GM21360 (cell line): ENCODE results near the gene VPS37B.
A peak's percentile ranks its signal among the peaks of the same experiment; 100 is the strongest.
"Not testable (repeated sequence)": the region's sequence is repeated elsewhere in the genome, so short reads cannot be mapped to it uniquely, and the experiment has no call there.

Experiments
- ATAC-seq: cut with Tn5 transposase; IDR thresholded peaks from one replicate; pipeline ENCODE4 v1.9.1; 2021; ENCODE audit warnings: mild to moderate bottlenecking, moderate library complexity; ENCODE audit not compliant: unreplicated experiment

Gene VPS37B

GRCh38 chr12:122884860-122885259, 11.1 kb downstream of the VPS37B start:
- ATAC-seq, result no peak

GRCh38 chr12:122884091-122884826, 11.7 kb downstream of the VPS37B start:
- ATAC-seq, result no peak

DNA sequence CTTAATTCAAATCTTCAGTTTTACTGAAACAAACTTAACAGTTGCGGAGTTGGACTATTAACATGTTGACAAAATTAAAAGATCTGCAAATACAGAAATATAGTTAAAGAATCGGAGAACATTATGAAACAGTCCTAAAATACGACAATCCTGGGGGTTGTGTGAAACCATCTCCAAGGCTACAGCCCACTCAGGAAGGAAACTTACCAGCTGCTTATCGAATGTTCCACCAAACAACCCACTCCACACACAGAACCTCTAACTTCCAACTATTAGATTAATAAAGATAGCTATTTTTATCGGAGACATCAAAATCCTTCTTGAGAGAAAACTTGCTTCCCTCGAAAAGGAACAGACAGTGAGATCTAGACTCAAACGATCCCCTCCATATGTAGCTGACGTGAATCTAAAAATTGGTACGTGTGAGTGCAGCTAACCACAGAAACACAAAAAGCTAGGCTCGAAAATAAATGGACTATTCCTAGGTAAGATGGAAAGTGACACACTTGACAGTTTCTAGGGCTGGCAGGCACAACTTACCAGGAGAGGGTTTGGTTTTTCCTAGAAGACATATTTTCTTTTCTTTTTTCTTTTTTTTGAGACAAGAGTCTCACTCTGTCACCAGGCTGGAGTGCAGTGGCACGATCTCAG, 12.9 kb downstream of the VPS37B start:
- ATAC-seq, result no peak

GRCh38 chr12:122880668-122881067, 15.3 kb downstream of the VPS37B start:
- no peak for ATAC-seq

- no peak for ATAC-seq
Observed at GRCh38 chr12:122880155-122880667, 15.7 kb downstream of the VPS37B start.

DNA sequence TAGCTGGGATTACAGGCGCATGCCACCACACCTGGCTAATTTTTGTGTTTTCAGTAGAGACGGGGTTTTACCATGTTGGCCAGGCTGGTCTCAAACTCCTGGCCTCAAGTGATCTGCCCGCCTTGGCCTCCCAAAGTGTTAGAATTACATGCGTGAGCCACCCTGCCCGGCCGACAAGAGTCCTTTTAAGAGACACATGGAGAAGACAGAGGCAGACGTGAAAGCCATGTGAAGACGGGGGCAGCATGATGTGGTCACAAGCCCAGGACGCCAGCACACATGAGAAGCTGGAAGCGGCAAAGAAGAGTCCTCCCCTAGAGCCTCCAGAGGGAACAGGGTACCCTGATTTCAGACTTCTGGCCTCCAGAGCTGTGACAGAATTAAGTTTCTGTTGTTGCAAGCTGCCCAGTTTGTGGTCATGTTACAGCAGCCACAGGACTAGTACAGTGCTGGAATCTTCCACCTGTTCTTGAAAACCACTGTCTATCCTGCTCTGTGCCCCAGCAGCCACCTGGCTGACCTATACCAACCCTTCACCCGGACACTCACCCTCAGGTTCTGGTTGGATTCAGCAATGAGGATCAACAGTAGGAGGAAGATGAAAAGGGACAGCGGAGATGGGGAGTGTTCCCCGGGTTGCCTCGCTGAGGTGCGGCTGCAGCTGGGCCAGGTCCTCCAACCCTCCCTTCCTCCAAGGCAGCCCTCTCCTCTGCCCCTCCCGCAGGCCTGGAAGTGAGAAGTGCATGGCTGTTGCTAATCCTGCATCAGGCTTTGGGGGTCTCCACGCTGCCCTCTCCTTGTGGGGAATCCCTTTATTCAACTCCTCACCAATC, 16.9 kb downstream of the VPS37B start:
- ATAC-seq, result no peak

DNA sequence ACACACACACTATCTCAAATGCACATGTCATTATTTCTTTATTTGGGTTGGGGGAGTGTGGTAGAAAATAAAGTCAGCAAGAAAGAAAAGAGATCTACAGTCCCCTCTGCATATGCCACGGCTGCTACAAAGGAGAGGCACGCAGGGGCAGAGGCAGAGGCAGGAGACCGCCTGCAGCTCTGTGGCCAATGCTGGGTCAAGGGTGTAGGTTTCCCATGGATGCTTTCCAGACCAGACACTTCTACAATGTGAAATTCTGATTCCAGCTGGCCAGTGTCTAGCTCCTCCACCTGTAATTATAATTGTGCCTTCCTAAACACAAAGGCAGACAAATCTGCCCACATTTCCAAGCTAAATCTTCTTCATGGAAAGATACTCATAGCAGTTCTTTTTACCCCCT, 19.2 kb downstream of the VPS37B start:
- no peak for ATAC-seq

DNA sequence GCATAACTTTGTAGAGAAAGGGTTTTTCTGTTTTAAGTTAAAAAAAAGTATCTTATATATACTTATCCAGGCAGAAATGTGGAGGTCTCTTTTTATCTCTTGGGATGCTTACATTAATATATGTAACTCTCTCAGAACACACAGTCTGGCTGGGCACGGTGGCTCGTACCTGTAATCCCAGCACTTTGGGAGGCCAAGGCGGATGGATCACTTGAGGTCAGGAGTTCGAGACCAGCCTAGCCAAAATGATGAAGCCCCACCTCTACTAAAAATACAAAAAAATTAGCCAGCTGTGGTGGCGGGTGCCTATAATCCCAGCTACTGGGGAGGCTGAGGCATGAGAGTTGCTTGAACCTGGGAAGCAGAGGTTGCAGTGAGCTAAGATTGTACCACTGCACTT, 19.6 kb downstream of the VPS37B start:
- ATAC-seq, result not testable (repeated sequence)

GRCh38 chr12:122875590-122876220, 20.2 kb downstream of the VPS37B start:
- ATAC-seq, result peak; percentile 61

DNA sequence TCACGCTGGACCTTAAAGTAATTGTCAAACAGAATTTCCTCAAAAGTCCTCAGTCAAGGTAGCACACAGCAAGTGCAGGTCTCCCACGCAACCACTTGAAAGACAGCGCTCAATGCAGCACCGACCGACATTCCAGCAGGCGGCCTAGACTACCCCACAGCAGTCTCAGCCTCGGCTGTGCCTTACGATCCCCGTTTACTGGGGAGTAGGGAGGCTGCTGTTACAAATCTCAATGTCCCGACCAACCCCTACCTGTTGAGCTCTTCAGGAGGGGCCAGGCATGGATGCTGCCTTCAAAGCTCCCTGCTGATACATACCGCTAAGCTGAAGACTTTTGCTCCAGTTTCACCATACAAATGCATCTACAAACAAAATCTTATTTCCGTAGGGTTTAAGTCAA, 21.8 kb downstream of the VPS37B start:
- no peak for ATAC-seq

- ATAC-seq, result no peak
Observed at GRCh38 chr12:122873540-122873939, 22.4 kb downstream of the VPS37B start.

GRCh38 chr12:122872815-122873361, 23.0 kb downstream of the VPS37B start:
- ATAC-seq, result no peak

DNA sequence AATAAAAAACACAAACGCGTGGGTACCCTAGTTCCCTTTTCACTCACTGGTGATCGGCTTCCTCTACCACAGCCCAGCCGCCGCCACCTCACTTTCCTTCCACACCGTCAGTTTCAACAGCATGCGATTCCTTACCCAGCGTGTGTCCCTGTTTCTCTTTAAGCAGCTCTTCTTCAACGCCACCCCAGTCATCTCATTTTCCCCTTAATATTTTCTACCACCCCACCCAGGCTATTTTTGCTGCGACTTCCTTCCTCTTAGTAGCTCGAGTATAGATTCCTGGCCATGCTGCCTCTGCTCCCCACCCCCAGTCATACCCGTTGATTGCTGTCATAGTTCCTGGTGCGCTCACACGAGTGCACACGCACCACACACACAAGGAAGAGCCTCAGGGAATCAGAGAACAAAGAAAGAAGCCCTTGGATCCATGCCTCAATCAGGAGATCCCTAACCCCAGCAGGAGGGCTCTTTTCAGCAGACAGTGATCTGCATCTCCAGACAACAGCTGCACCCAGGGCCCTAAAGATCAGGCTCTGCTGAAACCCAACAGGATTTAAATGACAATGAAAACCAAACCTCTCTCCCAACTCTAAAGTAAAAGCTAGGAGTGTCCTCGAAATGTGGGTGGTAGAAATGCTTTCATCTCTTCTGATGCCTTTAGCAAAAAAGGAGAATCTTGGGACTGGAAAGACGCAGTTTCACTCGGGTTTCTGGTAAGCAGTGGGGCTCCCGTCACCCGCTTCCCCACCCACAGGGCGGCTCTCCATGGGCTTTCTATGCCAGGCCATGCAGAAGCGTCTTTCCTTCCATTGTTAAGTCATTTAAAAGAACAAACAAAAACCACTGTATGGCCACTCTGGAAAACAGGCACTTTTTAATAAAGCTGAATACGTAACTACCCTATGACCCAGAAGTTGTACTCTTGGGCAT, 23.8 kb downstream of the VPS37B start:
- no peak for ATAC-seq

DNA sequence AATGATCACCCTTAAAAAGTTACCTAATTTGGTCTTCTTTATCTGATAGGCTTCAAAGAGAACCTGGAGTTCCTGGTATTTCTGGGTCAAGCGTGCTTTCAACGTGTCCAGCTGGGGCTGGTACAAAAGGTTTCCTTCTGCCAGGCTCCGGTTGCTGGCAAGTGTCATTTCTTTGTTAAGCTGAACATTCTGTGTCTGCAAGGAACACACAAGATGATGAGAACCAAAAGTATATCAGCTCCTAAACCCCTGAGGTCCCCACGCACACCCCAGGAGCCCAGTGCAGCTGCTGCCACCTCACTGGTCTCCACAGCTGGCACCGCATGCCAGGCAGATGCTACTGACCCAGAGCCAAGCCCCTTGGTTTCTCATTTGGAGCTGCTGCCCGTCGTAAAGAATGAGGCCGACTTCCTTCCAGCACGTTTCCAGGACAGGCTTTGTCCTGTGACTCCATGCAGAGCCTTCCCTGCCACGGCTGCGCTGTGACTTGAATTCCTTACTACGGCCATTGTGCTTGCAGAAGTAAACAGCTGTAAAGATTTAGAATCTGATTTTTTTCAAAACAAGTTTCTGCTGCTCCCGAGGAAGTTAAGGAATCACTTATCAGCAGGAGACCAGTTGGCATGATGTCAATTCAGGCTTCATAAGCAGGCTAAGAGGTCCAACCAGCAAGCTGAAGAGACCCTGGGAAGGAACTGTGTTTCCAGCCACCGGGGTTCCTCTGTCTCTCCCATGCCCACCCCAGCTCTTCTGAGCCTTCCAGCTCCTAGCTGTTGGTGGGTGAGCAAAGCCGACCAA, 24.9 kb downstream of the VPS37B start:
- no peak for ATAC-seq

DNA sequence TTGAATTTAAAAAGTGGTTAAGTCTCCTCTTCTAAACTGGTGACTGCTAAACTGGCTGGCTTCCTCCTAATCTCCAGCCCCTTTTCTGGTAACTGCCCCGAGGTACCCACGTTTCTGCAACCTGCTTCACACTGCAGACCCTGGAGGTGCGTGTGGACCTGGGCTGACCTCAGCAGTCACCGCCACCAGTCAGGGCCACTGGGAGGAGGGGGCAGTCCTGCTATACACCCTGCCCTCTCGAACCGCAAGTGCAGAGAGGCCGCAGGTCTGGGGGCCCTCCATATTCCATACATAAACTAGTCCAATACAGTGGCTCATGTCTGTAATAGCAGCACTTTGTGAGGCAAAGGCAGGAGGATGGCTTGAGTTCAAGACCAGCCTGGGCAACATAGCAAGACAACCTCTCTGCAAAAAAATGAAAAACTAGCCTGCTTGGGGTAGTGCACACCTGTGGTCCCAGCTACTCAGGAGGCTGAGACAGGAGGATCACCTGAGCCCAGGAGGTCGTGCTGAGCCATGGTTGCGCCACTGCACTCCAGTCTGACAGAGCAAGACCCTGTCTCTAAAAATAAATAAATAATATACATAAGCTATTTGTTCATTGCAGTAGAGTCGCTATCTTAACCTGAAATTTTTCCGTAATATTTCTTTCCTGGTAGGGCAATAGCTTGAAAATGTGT, 25.6 kb downstream of the VPS37B start:
- ATAC-seq, result no peak

DNA sequence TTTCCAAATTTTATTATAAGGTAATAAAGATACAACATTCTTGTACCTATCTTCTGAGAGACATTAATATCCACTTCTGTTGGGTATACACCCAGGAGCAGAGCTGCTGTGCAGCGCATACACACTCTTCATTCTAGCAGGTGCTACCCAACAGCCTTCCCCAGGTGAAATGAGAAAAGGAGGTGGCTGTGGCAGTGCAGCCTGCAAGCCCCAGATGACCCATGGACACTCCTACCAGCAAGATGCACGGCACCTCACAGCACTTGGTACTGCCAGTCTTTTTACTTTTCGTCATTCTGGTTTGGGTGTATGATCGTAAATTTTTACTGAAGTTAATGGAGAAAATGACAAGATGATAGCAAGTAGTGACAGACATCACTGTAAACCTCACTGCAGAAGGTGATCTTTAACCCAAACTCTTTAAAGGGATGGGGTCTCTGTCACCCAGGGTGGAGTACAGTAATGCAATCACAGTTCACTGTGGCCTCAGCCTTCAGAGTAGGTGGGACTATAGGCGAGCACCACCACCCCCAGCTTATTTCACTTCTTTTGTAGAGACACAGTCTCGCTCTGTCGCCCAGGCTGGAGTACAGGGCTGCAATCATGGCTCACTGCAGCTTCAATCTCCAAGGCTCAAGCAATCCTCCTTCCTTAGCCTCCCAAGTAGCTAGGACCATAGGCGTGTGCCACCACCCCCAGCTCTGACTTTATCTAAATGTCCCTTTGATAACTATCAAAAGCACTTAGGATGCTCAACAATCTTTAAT, 26.5 kb downstream of the VPS37B start:
- no peak for ATAC-seq

GRCh38 chr12:122868471-122869177, 27.3 kb downstream of the VPS37B start:
- ATAC-seq, result no peak
